HepG2 (cell line): ENCODE measurements around the gene INSIG2. TPM values are rescaled to one million over a fixed set of nuclear protein-coding genes. Genes with fewer than 3 reads are reported as not detected.

Experiments used
- ATRX ChIP-seq: sonication (generic); formaldehyde crosslinking; IDR thresholded peaks from 2 replicates; pipeline ENCODE4 v1.4.0; 2020; ENCODE audit warnings: missing genetic modification reagents, borderline replicate concordance
- BCL3 ChIP-seq: sonication (generic); formaldehyde crosslinking; IDR thresholded peaks from 2 replicates; pipeline ENCODE4 v1.5.1; 2020; ENCODE audit warnings: mild to moderate bottlenecking, missing genetic modification reagents, moderate library complexity
- BCLAF1 ChIP-seq: fragments of 450-650 bp; IDR thresholded peaks from 2 replicates; pipeline ENCODE4 v1.6.1; 2017; ENCODE audit warnings: mild to moderate bottlenecking
- CTCF ChIP-seq: sonication (generic); formaldehyde crosslinking; IDR thresholded peaks from 2 replicates; pipeline ENCODE4 v1.5.0; 2020; ENCODE audit warnings: mild to moderate bottlenecking, missing genetic modification reagents, moderate library complexity
- E2F2 ChIP-seq: sonication (generic); formaldehyde crosslinking; IDR thresholded peaks from 2 replicates; pipeline ENCODE4 v1.4.0; 2020; ENCODE audit warnings: missing genetic modification reagents, borderline replicate concordance
- FIP1L1 ChIP-seq: fragments of 200-400 bp; formaldehyde crosslinking; IDR thresholded peaks from 2 replicates; pipeline ENCODE4 v1.6.1; 2018; ENCODE audit warnings: low read depth, mild to moderate bottlenecking, low read length, moderate library complexity, borderline replicate concordance; ENCODE audit not compliant: insufficient read depth
- HNF4A ChIP-seq: sonication (generic); formaldehyde crosslinking; IDR thresholded peaks from 2 replicates; pipeline ENCODE4 v1.4.0; 2020; ENCODE audit warnings: missing genetic modification reagents
- PHF8 ChIP-seq: sonication (generic); formaldehyde crosslinking; IDR thresholded peaks from 2 replicates; pipeline ENCODE4 v1.5.0; 2020; ENCODE audit warnings: missing genetic modification reagents
- SMARCC2 ChIP-seq: fragments of 450-650 bp; IDR thresholded peaks from 2 replicates; pipeline ENCODE4 v1.6.1; 2017; ENCODE audit warnings: antibody characterized with exemption, mild to moderate bottlenecking
- TARDBP ChIP-seq: sonication (generic); formaldehyde crosslinking; IDR thresholded peaks from 2 replicates; pipeline ENCODE4 v1.8.0; 2022; ENCODE audit warnings: mild to moderate bottlenecking, missing genetic modification reagents
- ZFY ChIP-seq: sonication (generic); formaldehyde crosslinking; IDR thresholded peaks from 2 replicates; pipeline ENCODE4 v1.4.0; 2020; ENCODE audit warnings: missing genetic modification reagents
- ZNF264 ChIP-seq: sonication (generic); formaldehyde crosslinking; IDR thresholded peaks from 2 replicates; pipeline ENCODE4 v1.4.0; 2020; ENCODE audit warnings: missing genetic modification reagents
- ZNF333 ChIP-seq: sonication (generic); formaldehyde crosslinking; IDR thresholded peaks from 2 replicates; pipeline ENCODE4 v1.4.0; 2020; ENCODE audit warnings: mild to moderate bottlenecking, missing genetic modification reagents, borderline replicate concordance
- ZNF34 ChIP-seq: sonication (generic); formaldehyde crosslinking; IDR thresholded peaks from 2 replicates; pipeline ENCODE4 v1.4.0; 2020; ENCODE audit warnings: mild to moderate bottlenecking, missing genetic modification reagents, borderline replicate concordance
- ZNF512B ChIP-seq: sonication (generic); formaldehyde crosslinking; IDR thresholded peaks from 2 replicates; pipeline ENCODE4 v1.5.1; 2020; ENCODE audit warnings: missing genetic modification reagents, mild to moderate bottlenecking, borderline replicate concordance
- ZNF720 ChIP-seq: sonication (generic); formaldehyde crosslinking; IDR thresholded peaks from 2 replicates; pipeline ENCODE4 v1.4.0; 2020; ENCODE audit warnings: missing genetic modification reagents
- ZNF740 ChIP-seq: sonication (generic); formaldehyde crosslinking; IDR thresholded peaks from 2 replicates; pipeline ENCODE4 v1.4.0; 2020; ENCODE audit warnings: missing genetic modification reagents
- polyA plus RNA-seq, 8 experiments: library from polyadenylated mRNA; depleted of rRNA in 3 of 8; stranded (reverse) in 7 of 8; unstranded in 1 of 8; fragments of >200 nt; fragmentation: Illumina TruSeq in 4 of 8; extraction: Trizol in 4 of 8; gene quantifications; 2 replicates each; pipeline versions ENCODE4 v1.2.1 to v1.2.3, GENCODE V29; 2011 to 2016; ENCODE audit warnings: low read depth in 4 of 8, missing spikeins in 1 of 8, mixed read lengths in 1 of 8; ENCODE audit not compliant: insufficient read depth in 1 of 8
- total RNA-seq, 5 experiments: library from RNA; depleted of rRNA; stranded (reverse); fragments of >200 nt; fragmentation: Illumina TruSeq; extraction: Trizol; gene quantifications; 2 replicates each; pipeline ENCODE4 v1.2.3, GENCODE V29; 2016; ENCODE audit warnings: low read depth in 1 of 5

Gene INSIG2
- total and polyA plus RNA-seq, 2 of the 13 experiments (the other 11 are each of a cell fraction or from before 2014, with no cell fraction given) = 73.5 to 481 TPM

- TF ChIP-seq E2F2 (CRISPR knock-in tag) (no peak), CTCF (CRISPR knock-in tag) (no peak), ZFY (CRISPR knock-in tag) (peak; percentile 85), ATRX (CRISPR knock-in tag) (no peak), FIP1L1 (no peak), BCL3 (CRISPR knock-in tag) (peak; percentile 49), ZNF740 (no peak), ZNF512B (no peak), HNF4A (CRISPR knock-in tag) (peak; percentile 41; the same call in 1 of the 2 replicates), PHF8 (CRISPR knock-in tag) (peak; percentile 77), ZNF34 (CRISPR knock-in tag) (0 out of 2 replicates have a peak, but pooled peaks have one; percentile 31), BCLAF1 (no peak), ZNF333 (no peak; the same call in 1 of the 2 replicates), ZNF264 (CRISPR knock-in tag) (no peak; the same call in 1 of the 2 replicates), ZNF720 (CRISPR knock-in tag) (no peak), SMARCC2 (no peak), TARDBP (CRISPR knock-in tag) (peak; percentile 85)
These were observed at the start of gene INSIG2 (continued) for GRCh38 chr2:118088051-118089024.
